ENCODE measurements around the gene HIVEP3.
A peak's percentile ranks its signal among the peaks of the same experiment; 100 is the strongest.

HIVEP3 gene

DNA sequence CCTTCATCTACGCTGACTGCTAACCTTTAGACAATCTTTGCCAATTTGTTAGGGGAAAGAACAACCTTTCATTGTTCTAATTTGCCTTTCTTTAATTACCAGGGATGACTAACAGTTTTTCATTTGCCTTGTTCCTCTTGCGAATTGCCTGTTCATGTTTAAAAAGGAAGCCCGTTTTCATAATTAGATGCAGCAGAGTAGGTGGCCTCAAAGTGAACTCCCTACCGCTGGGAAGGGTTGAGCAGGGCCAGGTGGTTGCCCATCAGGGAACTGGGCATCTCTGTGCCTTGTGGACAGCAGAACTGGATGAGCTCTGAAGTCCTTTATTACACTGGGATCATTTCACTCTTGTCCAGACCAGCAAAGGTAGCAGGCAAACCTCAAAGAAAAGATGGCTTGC is 59.0 kb downstream of the HIVEP3 start:
- peaks cover 2% of the 10 kb centered on the region for H3K36me3 Mint-ChIP-seq (ENCODE audit: insufficient read depth)
- DNase-seq (ENCODE audit: low spot score in 2 of 2) (no peak), ATAC-seq (replicated peaks; ENCODE audit: extremely low read depth, poor library complexity, severe bottlenecking) (no peak)
- H3K9me3 Mint-ChIP-seq: no peaks in the 10 kb centered on the region
- H3K27me3 Mint-ChIP-seq: no peaks in the 10 kb centered on the region
- peaks cover 22% of the 10 kb centered on the region for H3K4me1 Mint-ChIP-seq
- H3K4me3 Mint-ChIP-seq: no peak overlapping the region
- no peak overlapping the region for H3K27ac Mint-ChIP-seq (ENCODE audit: low read depth)

DNA sequence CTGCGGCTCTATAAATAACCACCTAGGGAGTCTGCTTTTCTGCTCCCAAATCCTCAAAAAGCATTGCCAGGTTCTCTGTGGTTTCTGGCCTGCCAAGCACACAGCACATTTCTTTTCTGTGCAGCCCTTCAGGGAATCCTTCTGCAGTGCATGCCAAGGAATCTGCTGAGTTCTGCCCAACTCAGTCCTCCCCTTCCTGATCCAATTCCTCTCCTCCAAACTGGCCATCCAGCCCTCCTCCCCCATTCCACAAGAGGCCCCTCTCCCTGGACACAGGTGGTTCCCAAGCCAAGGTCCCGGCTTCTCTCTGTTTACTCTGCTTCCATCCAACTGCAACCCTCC is 61.8 kb downstream of the HIVEP3 start:
- no peaks in the 10 kb centered on the region for H3K9me3 Mint-ChIP-seq
- peaks cover 17% of the 10 kb centered on the region for H3K4me1 Mint-ChIP-seq
- no peak for DNase-seq (ENCODE audit: low spot score in 2 of 2)
- peaks cover 4% of the 10 kb centered on the region for H3K36me3 Mint-ChIP-seq (ENCODE audit: insufficient read depth)
- H3K27me3 Mint-ChIP-seq: no peaks in the 10 kb centered on the region
- H3K4me3 Mint-ChIP-seq: no peak overlapping the region
- no peak overlapping the region for H3K27ac Mint-ChIP-seq (ENCODE audit: low read depth)
- no peak for ATAC-seq (replicated peaks; ENCODE audit: extremely low read depth, poor library complexity, severe bottlenecking)

DNA sequence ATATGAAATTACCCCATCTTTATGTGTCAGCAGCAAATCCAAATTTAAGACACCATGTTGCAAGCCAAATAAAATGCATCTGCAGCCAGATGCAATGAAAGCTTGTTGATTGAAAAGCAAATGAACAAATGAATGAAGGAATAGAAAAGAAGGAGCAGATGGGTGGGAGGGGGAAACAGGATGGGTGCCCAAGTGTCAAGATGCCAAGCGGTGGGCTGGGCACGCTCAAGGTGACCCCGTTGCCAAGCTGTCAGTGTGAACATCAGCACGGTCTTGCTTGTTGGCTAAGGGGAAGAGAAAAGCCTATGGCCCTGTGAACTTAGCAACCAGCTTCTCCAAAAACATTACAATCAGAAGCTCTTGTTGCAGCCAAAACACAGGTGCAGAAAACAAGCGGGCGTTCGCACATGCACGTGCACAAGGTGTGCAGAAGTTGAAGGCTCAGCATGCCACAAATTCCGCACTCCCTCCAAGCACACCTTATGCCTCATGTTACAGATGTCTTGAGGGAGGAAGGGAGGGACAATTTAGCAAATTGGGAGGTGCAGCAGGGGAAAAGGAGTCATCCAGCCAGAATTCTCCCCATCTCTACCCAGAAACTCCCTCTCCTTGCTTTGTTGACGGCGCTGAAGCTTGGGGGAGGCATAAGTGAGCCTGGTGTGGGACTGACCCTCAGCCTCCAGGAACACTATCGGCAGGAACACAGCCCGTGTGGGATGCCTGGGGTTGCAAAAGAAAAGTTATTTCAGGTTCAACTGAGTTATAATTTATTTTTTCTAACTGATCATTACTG is 62.4 kb downstream of the HIVEP3 start:
- Mint-ChIP-seq H3K27me3 (no peaks in the 10 kb centered on the region), H3K36me3 (ENCODE audit: insufficient read depth) (peaks cover 4% of the 10 kb centered on the region), H3K4me1 (peaks cover 12% of the 10 kb centered on the region), H3K27ac (ENCODE audit: low read depth) (no peak overlapping the region), H3K9me3 (no peaks in the 10 kb centered on the region), H3K4me3 (no peak overlapping the region)
- ATAC-seq (replicated peaks; ENCODE audit: extremely low read depth, poor library complexity, severe bottlenecking) (no peak), DNase-seq (ENCODE audit: low spot score in 2 of 2) (no peak)

DNA sequence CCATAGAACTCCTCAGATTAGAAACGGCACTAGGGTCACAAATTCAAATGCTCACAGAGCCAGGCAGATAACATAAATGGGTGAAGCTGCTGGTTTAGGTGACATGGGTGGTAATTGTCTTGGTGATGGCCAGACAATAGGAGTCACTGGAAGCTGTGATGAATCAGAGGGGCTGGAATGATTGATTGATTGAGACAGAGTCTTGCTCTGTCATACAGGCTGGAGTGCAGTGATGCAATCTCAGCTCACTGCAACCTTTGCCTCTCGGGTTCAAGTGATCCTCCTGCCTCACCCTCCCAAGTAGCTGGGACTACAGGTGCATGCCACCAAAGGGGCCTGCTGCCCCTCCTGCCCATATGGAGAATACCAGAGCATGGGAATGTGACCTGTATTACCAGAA is 63.0 kb downstream of the HIVEP3 start:
- H3K4me1 Mint-ChIP-seq: peaks cover 14% of the 10 kb centered on the region
- ATAC-seq (replicated peaks; ENCODE audit: extremely low read depth, poor library complexity, severe bottlenecking) (no peak), DNase-seq (ENCODE audit: low spot score in 2 of 2) (no peak)
- H3K27me3 Mint-ChIP-seq: no peaks in the 10 kb centered on the region
- no peak overlapping the region for H3K4me3 Mint-ChIP-seq
- peaks cover 4% of the 10 kb centered on the region for H3K36me3 Mint-ChIP-seq (ENCODE audit: insufficient read depth)
- no peaks in the 10 kb centered on the region for H3K9me3 Mint-ChIP-seq
- H3K27ac Mint-ChIP-seq (ENCODE audit: low read depth): no peak overlapping the region

DNA sequence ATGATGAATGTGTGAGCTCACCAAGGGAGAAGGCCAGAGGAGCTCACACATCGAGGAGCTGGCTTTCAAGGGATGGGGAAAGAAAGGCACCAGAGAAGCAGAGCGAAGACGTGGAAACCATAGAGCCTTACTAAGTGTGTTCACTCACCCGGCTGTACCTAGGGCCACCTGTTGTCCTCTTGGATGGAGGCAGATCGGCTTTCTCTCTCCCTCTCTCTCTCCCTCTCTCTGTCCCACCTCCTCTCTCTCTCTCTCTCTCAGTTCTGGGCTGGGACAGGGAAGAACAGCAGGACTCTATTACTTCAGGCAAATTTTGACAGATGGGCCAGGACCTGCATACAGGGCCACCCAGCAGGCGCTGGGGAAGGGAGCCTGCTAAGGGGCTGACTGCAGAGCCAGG is 64.8 kb downstream of the HIVEP3 start:
- peaks cover 4% of the 10 kb centered on the region for H3K36me3 Mint-ChIP-seq (ENCODE audit: insufficient read depth)
- H3K27me3 Mint-ChIP-seq: no peaks in the 10 kb centered on the region
- H3K4me3 Mint-ChIP-seq: no peak overlapping the region
- no peaks in the 10 kb centered on the region for H3K9me3 Mint-ChIP-seq
- DNase-seq (ENCODE audit: low spot score in 2 of 2): no peak
- ATAC-seq (replicated peaks; ENCODE audit: extremely low read depth, poor library complexity, severe bottlenecking): no peak
- no peak overlapping the region for H3K27ac Mint-ChIP-seq (ENCODE audit: low read depth)
- H3K4me1 Mint-ChIP-seq: peaks cover 18% of the 10 kb centered on the region

DNA sequence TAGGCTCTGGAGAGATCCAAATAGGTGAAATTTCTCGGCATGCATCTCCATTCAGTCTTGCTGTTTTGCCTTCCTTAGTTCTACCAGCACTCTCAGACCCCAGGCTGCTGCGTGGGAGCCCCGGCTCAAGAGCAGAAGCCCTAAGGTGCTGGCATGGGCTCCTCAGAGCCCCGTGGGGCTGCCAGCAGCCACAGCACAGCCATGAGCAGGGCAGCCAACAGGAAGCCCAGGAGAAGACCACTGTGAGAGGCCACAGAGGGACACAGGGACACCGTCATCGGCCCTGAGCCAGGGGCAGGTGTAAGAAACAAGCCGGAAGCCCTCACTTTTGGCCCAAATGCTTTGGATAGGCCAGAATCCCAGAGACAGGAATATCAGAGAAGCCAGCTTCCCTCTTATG is 66.6 kb downstream of the HIVEP3 start:
- peaks cover 23% of the 10 kb centered on the region for H3K4me1 Mint-ChIP-seq

DNA sequence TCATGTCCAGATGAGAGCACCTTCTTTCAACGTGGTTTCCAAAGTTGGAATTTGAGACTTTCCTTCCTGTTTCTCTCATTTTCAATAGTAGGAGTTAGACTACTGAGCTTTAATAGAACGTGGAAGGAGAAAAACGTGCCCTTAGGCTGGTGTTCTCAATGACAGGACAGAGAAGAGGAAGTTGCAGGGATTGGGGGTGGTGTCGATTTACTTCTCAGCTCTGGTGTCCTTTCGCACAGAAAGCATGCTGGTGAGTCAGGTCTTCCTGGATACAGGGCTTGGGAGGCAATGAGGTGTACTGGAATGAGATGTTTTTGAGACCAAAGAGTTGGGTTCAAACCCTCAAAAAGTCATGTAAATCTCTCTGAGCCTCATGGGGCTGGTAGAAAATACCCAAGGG is 67.1 kb downstream of the HIVEP3 start:
- Mint-ChIP-seq H3K27me3 (no peaks in the 10 kb centered on the region), H3K27ac (ENCODE audit: low read depth) (no peak overlapping the region), H3K36me3 (ENCODE audit: insufficient read depth) (peaks cover 3% of the 10 kb centered on the region), H3K4me3 (no peak overlapping the region), H3K9me3 (no peaks in the 10 kb centered on the region), H3K4me1 (peaks cover 28% of the 10 kb centered on the region)
- DNase-seq (ENCODE audit: low spot score in 2 of 2) (no peak), ATAC-seq (replicated peaks; ENCODE audit: extremely low read depth, poor library complexity, severe bottlenecking) (no peak)

More for the DNA sequence above, 66.6 kb downstream of the HIVEP3 start:
- Mint-ChIP-seq H3K36me3 (ENCODE audit: insufficient read depth) (peaks cover 4% of the 10 kb centered on the region), H3K27ac (ENCODE audit: low read depth) (no peak overlapping the region), H3K9me3 (no peaks in the 10 kb centered on the region), H3K27me3 (no peaks in the 10 kb centered on the region), H3K4me3 (no peak overlapping the region)
- DNase-seq (ENCODE audit: low spot score in 2 of 2): no peak
- no peak for ATAC-seq (replicated peaks; ENCODE audit: extremely low read depth, poor library complexity, severe bottlenecking)

DNA sequence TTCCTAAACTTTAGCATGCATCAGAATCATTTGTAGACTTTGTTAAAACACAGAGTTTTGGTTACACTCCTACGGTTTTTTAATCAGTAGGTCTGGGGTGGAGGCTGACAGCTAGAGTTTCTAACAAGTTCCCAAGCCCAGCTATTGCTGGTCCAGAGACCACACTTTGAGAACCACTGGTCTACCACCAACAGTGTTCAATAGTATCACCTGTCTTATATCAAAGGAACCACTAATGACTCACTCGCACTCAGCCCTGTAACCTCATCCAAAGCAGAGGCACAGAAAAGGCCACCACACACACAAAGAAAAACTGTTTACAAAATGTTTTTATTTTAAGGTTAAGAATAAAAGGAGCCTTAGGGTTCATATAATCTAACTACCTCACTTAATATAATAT is 68.7 kb downstream of the HIVEP3 start:
- ATAC-seq (replicated peaks; ENCODE audit: extremely low read depth, poor library complexity, severe bottlenecking): peak; percentile 72
- H3K4me3 Mint-ChIP-seq: no peak overlapping the region
- no peaks in the 10 kb centered on the region for H3K9me3 Mint-ChIP-seq
- peaks cover 28% of the 10 kb centered on the region for H3K4me1 Mint-ChIP-seq
- H3K27ac Mint-ChIP-seq (ENCODE audit: low read depth): no peak overlapping the region
- no peak for DNase-seq (ENCODE audit: low spot score in 2 of 2)
- peaks cover 3% of the 10 kb centered on the region for H3K36me3 Mint-ChIP-seq (ENCODE audit: insufficient read depth)
- H3K27me3 Mint-ChIP-seq: no peaks in the 10 kb centered on the region

GRCh38 chr1:41849211-41849759 is 69.4 kb downstream of the HIVEP3 start:
- H3K36me3 Mint-ChIP-seq (ENCODE audit: insufficient read depth): peaks cover 3% of the 10 kb centered on the region
- H3K27ac Mint-ChIP-seq (ENCODE audit: low read depth): no peak overlapping the region
- H3K9me3 Mint-ChIP-seq: no peaks in the 10 kb centered on the region
- H3K4me1 Mint-ChIP-seq: peaks cover 31% of the 10 kb centered on the region
- no peaks in the 10 kb centered on the region for H3K27me3 Mint-ChIP-seq
- DNase-seq (ENCODE audit: low spot score in 2 of 2) (no peak), ATAC-seq (replicated peaks; ENCODE audit: extremely low read depth, poor library complexity, severe bottlenecking) (no peak)
- no peak overlapping the region for H3K4me3 Mint-ChIP-seq

DNA sequence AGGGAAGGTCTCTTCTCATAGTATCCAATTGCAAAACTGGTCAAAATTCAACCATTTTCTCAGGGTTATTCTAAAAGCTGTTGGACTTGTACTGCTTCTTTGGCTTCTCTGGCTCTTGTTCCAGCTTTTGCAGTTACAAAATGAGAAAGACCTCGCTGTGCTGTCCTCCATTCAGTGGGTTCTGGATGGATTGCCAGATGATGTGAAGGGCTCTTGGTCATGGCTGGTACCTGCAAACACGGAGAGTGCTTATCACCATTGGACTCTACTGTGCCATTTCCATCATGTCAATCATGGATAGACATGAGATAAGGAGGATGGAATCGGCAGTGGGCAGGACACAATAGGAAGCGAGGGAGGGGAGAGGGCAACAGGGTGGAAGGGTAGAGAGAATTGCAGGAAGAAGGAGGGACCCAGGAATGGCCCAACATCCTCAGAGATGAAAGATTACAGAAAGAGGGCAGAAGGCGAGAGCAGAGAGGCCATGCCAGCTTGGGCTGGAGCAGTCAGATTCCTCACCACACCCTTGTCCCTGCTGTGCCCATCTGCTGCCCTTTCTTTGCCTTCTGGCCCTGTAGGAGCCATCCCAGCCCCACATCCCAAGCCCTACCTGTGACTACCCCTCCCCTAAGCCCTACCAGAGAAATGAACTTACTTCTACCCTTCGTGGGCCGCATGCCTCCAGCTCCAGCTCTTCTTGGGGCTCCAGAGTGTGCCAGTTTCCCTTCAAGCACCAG is 70.3 kb downstream of the HIVEP3 start:
- peaks cover 4% of the 10 kb centered on the region for H3K36me3 Mint-ChIP-seq (ENCODE audit: insufficient read depth)
- H3K4me1 Mint-ChIP-seq: peaks cover 31% of the 10 kb centered on the region
- no peak for DNase-seq (ENCODE audit: low spot score in 2 of 2)
- no peaks in the 10 kb centered on the region for H3K9me3 Mint-ChIP-seq
- H3K27me3 Mint-ChIP-seq: no peaks in the 10 kb centered on the region
- no peak for ATAC-seq (replicated peaks; ENCODE audit: extremely low read depth, poor library complexity, severe bottlenecking)
- H3K4me3 Mint-ChIP-seq: no peak overlapping the region
- no peak overlapping the region for H3K27ac Mint-ChIP-seq (ENCODE audit: low read depth)

GRCh38 chr1:41847733-41848132 is 71.0 kb downstream of the HIVEP3 start:
- no peak for DNase-seq (ENCODE audit: low spot score in 2 of 2)
- H3K4me3 Mint-ChIP-seq: no peak overlapping the region
- H3K27me3 Mint-ChIP-seq: no peaks in the 10 kb centered on the region
- ATAC-seq (replicated peaks; ENCODE audit: extremely low read depth, poor library complexity, severe bottlenecking): no peak
- no peaks in the 10 kb centered on the region for H3K9me3 Mint-ChIP-seq
- peaks cover 25% of the 10 kb centered on the region for H3K4me1 Mint-ChIP-seq
- no peak overlapping the region for H3K27ac Mint-ChIP-seq (ENCODE audit: low read depth)
- peaks cover 2% of the 10 kb centered on the region for H3K36me3 Mint-ChIP-seq (ENCODE audit: insufficient read depth)

DNA sequence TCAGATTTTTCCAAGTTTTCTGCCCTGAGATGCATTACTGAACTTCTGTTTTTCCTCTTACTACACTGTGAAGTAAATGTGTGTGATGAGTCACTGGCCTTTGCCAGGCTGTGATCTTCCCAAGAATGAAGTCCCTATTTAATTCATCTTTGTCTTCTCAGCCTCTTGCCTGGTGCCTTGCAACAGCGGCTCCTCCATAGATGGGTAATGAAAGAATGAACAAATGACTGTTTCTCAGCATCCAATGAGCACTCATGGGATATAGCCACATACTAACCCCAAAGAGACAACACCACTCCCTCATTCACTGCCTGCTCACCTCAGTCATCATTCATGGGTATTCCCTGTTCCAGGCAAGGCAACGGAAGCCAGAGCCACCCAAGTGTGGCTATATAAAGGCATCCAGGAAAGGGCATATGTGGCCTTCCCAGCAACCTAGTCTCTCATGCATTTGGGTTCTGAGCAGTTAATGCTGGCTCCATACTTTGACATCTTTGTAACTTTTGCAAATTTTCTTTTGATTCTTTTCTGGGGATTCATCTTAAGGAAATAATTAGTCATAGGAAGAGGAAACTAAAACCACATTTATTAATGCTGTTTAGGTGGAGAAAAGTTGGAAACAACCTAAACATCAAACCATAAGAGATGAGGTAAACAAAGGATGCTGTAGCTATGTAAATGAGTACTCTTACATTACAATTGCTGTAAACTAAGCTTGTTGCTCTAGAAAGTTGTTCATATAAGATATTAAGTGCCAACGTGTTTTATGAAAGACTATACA is 71.9 kb downstream of the HIVEP3 start:
- no peak overlapping the region for H3K4me3 Mint-ChIP-seq
- no peaks in the 10 kb centered on the region for H3K9me3 Mint-ChIP-seq
- ATAC-seq (replicated peaks; ENCODE audit: extremely low read depth, poor library complexity, severe bottlenecking) (no peak), DNase-seq (ENCODE audit: low spot score in 2 of 2) (no peak)
- peaks cover 2% of the 10 kb centered on the region for H3K36me3 Mint-ChIP-seq (ENCODE audit: insufficient read depth)
- no peaks in the 10 kb centered on the region for H3K27me3 Mint-ChIP-seq
- no peak overlapping the region for H3K27ac Mint-ChIP-seq (ENCODE audit: low read depth)
- H3K4me1 Mint-ChIP-seq: peaks cover 24% of the 10 kb centered on the region

Measured in central memory CD8-positive, alpha-beta T cell (primary cell).